Heart left ventricle (tissue), 13 donors: ENCODE data around the gene ZNF473.
"Not testable (repeated sequence)": the region's sequence is repeated elsewhere in the genome, so short reads cannot be mapped to it uniquely, and the experiment has no call there.

Experiments
- CTCF ChIP-seq, 12 donors: fragments of 200-600 bp; sonication (generic) in 4 of 12; IDR thresholded peaks; one replicate each; pipeline versions ENCODE4 v1.5.0 to v1.8.0; 2018 to 2022; ENCODE audit warnings: antibody characterized with exemption in 12 of 12, mild to moderate bottlenecking in 5 of 12
- POLR2A ChIP-seq, 2 donors: fragments of 450-650 bp; IDR thresholded peaks; one replicate each; pipeline ENCODE4 v1.6.1; 2017; ENCODE audit warnings: antibody characterized with exemption in 2 of 2, mild to moderate bottlenecking in 2 of 2, moderate library complexity in 2 of 2
- donor health status: ischemic (EF 13 %, LVEDD 7.1; RV severe dilation, severe dysfunction).
- donor health status: DM: no; HTN: yes; CAD: no.
- donor health status: DM: no; HTN: no; CAD: no.
- donor health status: ischemic (EF 25% LVEDD 6.9; RV normal size, moderate dysfunction).
- donor health status: ischemic (EF 25% LVEDD 5.7; RV mildly dilated, moderate dysfunction).
- donor health status: ischemic (EF 35%, LVEDD 5.7; RV mildly dilated, moderate dysfunction).
- donor health status: nonischemic (EF 11% LVEDD 7.7; RV severe dilation, severe dysfunction).
- donor health status: DM: yes; HTN: yes; CAD: no.
- donor health status: PGD.
- donor health status: ischemic (EF 29% LVEDD 5.4; RV normal size, mild dysfunction).
- donor health status: nonischemic (EF 23%, LVEDD 6.1; RV moderate dilation, normal function).

GRCh38 chr19:50079014-50079413, 53.2 kb downstream of the ZNF473 start:
- TF ChIP-seq POLR2A, CTCF (IDR thresholded peaks at IDR 0.05): not testable (repeated sequence)
